ENCODE results near the gene UNC80.
"Not testable (repeated sequence)": the region's sequence is repeated elsewhere in the genome, so short reads cannot be mapped to it uniquely, and the experiment has no call there.

Gene UNC80

DNA sequence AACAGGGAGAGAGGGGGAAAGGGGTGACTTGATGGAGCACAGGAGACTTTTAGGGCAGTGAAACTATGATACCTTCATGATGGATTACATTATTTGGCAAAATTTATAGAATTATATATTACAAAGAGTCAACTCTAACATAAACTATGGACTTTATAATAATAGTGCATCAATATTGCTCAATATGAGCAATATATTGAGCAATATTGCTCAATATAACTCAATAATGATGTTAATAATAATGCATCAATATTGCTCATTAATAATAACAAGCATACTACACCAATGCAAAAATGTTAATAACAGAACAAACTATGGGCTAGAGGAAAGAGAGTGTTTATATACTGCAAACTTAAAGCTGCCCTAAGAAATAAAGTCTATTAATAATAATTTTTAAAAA is 3.1 kb upstream of the UNC80 start:
- no peak for TF ChIP-seq JUND (IDR thresholded peaks at IDR 0.05; ENCODE audit: low read depth)
- in situ Hi-C loops (cut with HindIII; ENCODE audit: low pct_unique_long_range_greater_than_20kb, low sequenced_read_pairs) = no loop called here
- no peak for DNase-seq (ENCODE audit: low read depth in 1 of 2, low spot score in 1 of 2)

DNA sequence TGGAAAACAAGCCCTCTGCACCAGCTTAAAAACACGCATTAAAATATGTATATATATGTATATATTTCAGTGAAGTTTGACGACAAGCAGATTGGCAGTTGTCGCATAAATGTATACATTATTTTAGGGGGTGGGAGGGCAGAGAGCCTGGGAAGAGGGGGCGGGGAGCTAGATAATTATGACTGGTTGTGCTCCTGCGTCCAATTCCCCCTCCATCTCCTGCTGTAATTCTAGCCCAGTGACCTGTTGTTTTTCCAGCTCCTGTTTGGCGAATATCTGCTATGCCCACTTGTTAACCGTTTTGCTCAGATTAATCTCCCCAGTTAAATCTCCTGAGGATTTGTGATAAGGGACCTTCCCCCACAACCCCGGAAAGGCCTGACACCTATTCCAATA is 656 bp downstream of the UNC80 start:
- no peak for DNase-seq (ENCODE audit: low read depth in 1 of 2, low spot score in 1 of 2)
- in situ Hi-C loops (cut with HindIII; ENCODE audit: low pct_unique_long_range_greater_than_20kb, low sequenced_read_pairs) = no loop called here
- no peak for TF ChIP-seq JUND (IDR thresholded peaks at IDR 0.05; ENCODE audit: low read depth)

DNA sequence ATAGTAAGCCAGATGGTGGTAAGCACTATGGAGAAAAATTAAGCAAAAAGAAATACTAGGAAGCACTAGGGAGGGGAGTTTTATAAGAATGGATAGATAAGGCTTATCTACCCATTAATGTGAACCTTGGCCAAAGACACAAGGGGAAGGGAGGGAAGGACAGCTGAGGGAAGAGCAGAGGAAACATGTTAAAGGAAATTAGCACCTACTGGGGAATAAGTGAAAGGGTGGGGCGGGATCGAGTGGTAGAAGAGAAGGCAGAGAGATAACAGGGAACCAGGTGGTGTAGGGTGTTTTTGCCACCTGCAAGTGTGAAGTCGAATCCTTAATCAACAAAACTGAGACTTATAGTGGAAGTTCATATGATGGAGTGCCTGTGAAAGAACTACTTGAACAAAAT is 1.7 kb downstream of the UNC80 start:
- in situ Hi-C loops (cut with HindIII; ENCODE audit: low pct_unique_long_range_greater_than_20kb, low sequenced_read_pairs) = no loop called here
- no peak for TF ChIP-seq JUND (IDR thresholded peaks at IDR 0.05; ENCODE audit: low read depth)
- DNase-seq (ENCODE audit: low read depth in 1 of 2, low spot score in 1 of 2) = no peak

DNA sequence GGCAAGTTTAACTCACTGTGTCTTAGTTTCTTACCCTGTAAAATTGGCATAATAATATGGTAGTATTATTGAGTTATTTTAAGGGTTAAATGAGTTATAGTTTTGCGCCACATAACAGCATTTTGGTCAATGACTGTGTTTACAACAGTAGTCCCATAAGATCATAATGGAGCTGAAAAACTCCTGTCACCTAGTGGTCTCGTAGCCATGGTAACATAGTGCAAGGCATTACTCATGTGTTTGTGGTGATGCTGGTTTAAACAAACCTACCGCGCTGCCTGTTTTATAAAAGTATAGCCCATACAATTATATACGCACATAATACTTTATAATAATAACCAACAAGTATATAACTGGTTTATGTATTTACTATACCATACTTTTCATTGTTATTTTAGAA is 15.8 kb downstream of the UNC80 start:
- DNase-seq (ENCODE audit: low read depth in 1 of 2, low spot score in 1 of 2) = no peak
- TF ChIP-seq JUND (IDR thresholded peaks at IDR 0.05; ENCODE audit: low read depth) = no peak
- in situ Hi-C loops (cut with HindIII; ENCODE audit: low pct_unique_long_range_greater_than_20kb, low sequenced_read_pairs) = no loop called here

DNA sequence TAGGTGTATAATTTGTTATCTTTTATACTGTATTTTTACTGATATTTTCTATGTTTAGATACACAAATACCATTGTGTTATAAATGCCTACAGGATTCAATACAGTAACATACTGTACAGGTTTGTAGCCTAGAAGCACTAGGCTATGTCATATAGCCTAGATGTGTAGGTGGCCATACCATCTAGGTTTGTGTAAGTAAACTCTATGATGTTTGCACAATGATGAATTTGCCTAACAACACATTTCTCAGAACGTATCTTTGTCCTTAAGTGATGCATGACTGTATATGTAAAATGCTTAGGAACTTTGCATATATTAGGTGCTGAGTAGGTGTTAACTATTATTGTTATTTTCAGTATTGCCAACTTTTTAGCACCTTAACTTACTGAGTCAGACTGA is 17.3 kb downstream of the UNC80 start:
- in situ Hi-C loops (cut with HindIII; ENCODE audit: low pct_unique_long_range_greater_than_20kb, low sequenced_read_pairs) = no loop called here
- TF ChIP-seq JUND (IDR thresholded peaks at IDR 0.05; ENCODE audit: low read depth) = no peak

DNA sequence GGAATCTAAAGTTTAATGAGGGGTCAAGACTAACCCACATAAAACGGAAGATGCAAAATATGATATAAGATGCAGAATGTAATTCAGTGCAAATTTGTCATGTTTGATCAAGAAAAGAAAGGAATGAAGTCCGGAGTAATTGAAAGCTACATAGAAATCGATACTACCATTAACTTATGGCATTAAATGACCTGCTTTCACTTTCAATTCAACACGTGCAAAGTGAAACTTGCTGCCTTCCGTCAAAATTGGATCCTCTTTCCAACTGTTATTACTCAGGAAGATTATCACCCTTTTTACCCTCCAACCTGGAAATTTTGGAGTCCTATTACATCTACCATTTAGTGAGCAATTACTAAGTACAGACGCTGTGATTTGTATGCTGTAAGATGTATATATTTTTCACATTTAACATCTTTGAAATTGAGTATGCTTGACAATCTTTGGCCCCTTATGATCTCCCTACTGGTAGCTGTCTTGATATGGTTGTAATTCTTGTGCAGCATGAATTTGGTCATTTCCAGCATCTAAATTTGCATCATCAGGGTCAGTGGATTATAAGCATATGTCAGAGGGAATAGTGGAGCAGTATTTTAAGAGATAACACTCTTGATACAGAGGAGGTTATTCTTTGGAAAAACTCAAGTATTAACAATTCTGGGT is 18.6 kb downstream of the UNC80 start:
- in situ Hi-C loops (cut with HindIII; ENCODE audit: low pct_unique_long_range_greater_than_20kb, low sequenced_read_pairs) = no loop called here
- TF ChIP-seq JUND (IDR thresholded peaks at IDR 0.05; ENCODE audit: low read depth) = no peak
- DNase-seq (ENCODE audit: low read depth in 1 of 2, low spot score in 1 of 2) = no peak

More for the DNA sequence above, 17.3 kb downstream of the UNC80 start:
- DNase-seq (ENCODE audit: low read depth in 1 of 2, low spot score in 1 of 2) = no peak

DNA sequence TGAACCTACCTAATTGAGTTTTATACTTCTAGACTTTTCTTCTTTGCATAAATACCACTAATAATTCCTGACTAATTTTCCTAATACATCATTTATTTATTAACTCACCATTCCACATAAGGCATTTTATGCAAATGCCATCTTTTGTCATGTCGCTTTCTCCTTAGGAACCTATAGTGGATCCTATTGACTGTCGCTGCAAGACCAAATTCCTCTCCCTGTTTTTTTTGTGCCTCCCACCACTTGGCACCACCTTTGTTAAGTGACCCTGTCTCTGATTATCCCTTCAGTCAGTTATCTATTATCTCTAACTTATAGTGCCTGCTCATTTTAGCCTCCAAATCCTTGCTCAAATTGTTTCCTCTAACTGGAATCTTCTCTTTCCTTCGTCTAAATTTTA is 19.5 kb downstream of the UNC80 start:
- in situ Hi-C loops (cut with HindIII; ENCODE audit: low pct_unique_long_range_greater_than_20kb, low sequenced_read_pairs) = no loop called here
- no peak for DNase-seq (ENCODE audit: low read depth in 1 of 2, low spot score in 1 of 2)
- TF ChIP-seq JUND (IDR thresholded peaks at IDR 0.05; ENCODE audit: low read depth) = no peak

DNA sequence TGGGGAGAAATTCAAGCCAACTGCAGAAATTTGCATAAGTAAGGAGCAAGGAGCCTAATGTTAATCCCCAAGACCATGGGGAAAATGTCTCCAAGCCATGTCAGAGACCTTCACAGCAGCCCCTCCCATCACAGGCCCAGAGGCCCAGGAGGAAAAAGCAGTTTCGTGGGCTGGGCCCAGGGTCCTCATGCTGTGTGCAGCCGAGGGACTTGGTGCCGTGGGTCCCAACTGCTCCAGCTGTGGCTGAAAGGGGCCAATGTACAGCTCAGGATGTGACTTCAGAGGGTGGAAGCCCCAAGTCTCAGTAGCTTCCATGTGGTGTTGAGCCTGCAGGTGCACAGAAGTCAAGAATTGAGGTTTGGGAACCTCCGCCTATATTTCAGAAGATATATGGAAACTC is 23.8 kb downstream of the UNC80 start:
- DNase-seq (ENCODE audit: low read depth in 1 of 2, low spot score in 1 of 2); in situ Hi-C loops (cut with HindIII; ENCODE audit: low pct_unique_long_range_greater_than_20kb, low sequenced_read_pairs): not testable (repeated sequence)

DNA sequence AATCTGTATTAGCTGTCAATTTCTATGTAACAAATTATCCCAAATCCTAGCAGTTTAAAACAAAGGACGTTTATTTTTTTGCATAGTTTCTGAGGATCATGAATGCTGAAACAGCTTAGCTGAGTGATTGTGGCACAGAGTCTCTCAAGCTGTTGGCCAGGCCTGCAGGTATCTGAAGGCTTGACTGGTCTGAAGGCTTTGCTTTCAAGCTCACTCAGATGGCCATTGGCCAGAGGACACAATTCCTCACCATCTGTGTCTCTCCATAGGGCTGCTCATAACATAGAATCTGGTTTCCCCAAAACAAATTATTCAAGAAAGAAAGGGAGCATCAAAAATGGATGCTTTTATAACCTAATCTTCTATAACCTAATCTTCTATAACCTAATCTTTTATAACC is 33.7 kb downstream of the UNC80 start:
- in situ Hi-C loops (cut with HindIII; ENCODE audit: low pct_unique_long_range_greater_than_20kb, low sequenced_read_pairs) = no loop called here
- no peak for TF ChIP-seq JUND (IDR thresholded peaks at IDR 0.05; ENCODE audit: low read depth)
- no peak for DNase-seq (ENCODE audit: low read depth in 1 of 2, low spot score in 1 of 2)

DNA sequence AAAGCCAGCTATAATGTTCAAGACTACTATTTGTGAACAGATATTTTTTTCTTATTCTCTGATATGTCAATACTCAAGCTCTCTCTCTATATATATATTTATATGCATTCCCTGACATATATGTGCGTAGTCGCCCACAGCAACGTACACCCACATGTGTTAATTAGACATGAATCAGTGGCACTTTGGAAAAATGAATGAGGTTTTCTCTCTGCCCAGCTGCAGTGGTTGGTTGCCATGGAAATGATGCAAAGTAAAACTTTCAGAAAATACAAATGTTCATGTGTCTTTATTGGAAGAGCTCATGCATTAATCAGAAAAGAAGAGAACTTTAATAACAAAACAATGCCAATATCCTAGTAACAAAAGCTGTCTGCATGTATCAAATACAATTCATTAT is 34.7 kb downstream of the UNC80 start:
- TF ChIP-seq JUND (IDR thresholded peaks at IDR 0.05; ENCODE audit: low read depth) = no peak
- in situ Hi-C loops (cut with HindIII; ENCODE audit: low pct_unique_long_range_greater_than_20kb, low sequenced_read_pairs) = no loop called here

DNA sequence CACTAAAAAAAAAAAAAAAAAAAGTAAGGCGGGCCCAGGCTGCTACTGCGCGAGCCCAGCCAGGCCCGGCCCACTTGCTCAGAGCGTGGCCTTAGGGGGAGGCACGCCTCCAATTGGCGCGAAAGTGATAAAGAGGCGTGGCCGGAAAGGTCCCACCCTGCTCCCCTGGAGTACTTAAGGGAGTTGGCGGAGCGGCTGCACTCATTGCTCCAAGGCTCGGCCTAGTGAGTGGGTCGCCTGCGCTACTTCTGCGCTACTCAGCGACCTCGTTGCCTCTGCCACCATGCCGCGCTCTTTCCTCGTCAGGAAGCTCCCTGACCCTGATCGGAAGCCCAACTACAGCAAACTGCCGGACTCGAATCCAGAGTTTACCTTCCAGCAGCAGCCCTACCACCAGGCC is 36.9 kb downstream of the UNC80 start:
- in situ Hi-C loops (cut with HindIII; ENCODE audit: low pct_unique_long_range_greater_than_20kb, low sequenced_read_pairs) = no loop called here
- no peak for TF ChIP-seq JUND (IDR thresholded peaks at IDR 0.05; ENCODE audit: low read depth)
- DNase-seq (ENCODE audit: low read depth in 1 of 2, low spot score in 1 of 2) = no peak

More for the DNA sequence above, 34.7 kb downstream of the UNC80 start:
- no peak for DNase-seq (ENCODE audit: low read depth in 1 of 2, low spot score in 1 of 2)

DNA sequence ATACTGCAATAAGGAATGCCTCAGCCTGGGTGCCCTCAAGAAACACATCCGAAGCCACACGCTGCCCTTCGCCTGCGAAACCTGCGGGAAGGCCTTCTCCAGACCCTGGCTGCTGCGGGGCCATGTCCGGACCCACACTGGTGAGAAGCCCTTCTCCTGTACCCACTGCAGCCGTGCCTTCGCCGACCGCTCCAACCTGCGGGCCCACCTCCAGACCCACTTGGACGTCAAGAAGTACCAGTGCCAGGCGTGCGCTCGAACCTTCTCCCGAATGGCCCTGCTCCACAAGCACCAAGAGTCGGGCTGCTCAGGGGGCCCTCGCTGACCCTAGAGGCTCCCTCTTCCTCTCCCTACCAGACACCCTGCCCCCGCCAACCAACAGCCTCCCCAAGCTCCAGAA is 37.6 kb downstream of the UNC80 start:
- TF ChIP-seq JUND (IDR thresholded peaks at IDR 0.05; ENCODE audit: low read depth) = no peak
- in situ Hi-C loops (cut with HindIII; ENCODE audit: low pct_unique_long_range_greater_than_20kb, low sequenced_read_pairs) = no loop called here
- DNase-seq (ENCODE audit: low read depth in 1 of 2, low spot score in 1 of 2) = no peak

DNA sequence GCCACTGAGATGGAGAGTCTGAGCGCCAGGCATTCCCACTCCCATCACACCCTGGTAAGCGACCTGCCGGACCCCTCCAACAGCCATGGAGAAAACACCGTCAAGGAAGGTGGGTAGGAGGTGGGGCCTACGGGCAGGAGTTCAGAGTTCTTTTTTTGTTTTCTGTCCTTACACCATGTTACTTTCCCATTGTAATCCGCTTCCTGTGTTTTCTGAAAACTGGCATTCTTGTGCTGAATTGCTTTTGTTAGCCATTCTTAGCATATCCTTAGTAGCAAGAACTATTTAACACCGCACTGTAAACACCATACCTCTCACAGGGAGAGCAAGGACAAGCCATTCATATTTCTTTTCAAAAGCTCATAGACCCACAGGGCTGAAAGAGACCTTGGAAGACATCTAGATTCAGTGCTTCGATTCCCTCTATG is 46.2 kb downstream of the UNC80 start:
- DNase-seq (ENCODE audit: low read depth in 1 of 2, low spot score in 1 of 2) = no peak
- TF ChIP-seq JUND (IDR thresholded peaks at IDR 0.05; ENCODE audit: low read depth) = no peak
- in situ Hi-C loops (cut with HindIII; ENCODE audit: low pct_unique_long_range_greater_than_20kb, low sequenced_read_pairs) = no loop called here

DNA sequence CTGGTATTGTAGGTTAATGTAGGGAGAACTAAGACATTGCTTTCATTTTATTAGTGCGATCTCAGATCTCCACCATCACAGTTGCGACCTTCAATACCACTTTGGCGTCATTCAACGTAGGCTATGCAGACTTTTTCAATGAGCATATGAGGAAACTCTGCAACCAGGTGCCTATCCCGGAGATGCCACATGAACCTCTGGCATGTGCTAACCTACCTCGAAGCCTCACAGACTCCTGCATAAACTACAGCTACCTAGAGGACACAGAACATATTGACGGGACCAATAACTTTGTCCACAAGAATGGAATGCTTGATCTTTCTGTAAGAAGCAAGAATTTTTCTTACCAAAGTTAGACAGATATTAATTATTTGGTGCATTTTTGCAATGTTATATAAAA is 47.3 kb downstream of the UNC80 start:
- no peak for DNase-seq (ENCODE audit: low read depth in 1 of 2, low spot score in 1 of 2)
- in situ Hi-C loops (cut with HindIII; ENCODE audit: low pct_unique_long_range_greater_than_20kb, low sequenced_read_pairs) = no loop called here
- no peak for TF ChIP-seq JUND (IDR thresholded peaks at IDR 0.05; ENCODE audit: low read depth)

Measured in T47D (cell line).